Stimulated activated CD4-positive, alpha-beta T cell treated with anti-CD3 and anti-CD28 coated beads, Interleukin-12 subunit alpha, Interleukin-12 subunit beta, amount 100 ng/mL, for 48 hours (primary cell): ENCODE data around the gene TRIM41.
"Not testable (repeated sequence)": the region's sequence is repeated elsewhere in the genome, so short reads cannot be mapped to it uniquely, and the experiment has no call there.

Experiments used
- DNase-seq, 3 donors: peaks; one replicate each; pipeline ENCODE4 v3.0.0-alpha.2; 2020; ENCODE audit warnings: low read depth in 2 of 3, low spot score in 1 of 3

Gene TRIM41

DNA sequence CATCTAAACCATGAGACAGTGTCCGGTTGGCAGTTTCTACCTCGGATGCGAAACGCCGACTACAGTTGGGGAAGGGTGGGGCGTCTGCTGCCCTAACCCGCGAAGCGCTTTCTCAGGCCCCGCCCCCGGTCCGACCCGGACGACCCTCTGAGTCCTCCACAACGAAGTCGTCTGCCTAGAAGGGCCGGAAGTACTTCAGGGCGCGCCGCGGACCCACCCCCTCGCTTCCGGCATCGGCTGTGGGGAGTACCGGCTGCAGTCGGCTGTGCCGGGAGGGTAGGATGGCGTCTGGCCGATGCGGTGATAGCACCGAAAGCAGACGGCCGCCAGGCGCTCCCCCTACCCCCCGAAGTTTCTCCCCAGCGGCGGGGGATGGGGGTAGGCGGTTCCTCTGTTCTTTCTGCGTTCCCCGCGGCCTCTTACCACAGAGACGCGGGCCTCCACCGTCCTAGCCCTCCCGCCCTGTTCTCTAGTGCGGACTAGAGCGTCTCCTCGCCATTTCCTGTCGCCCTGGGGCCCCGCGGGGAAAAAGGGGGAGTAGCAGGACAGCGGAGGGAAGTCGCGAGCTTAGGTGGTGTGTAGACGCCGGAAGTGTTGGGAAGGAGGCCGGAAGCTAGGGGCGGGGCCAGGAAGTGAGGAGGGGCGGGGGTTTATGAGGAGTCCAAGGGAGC, at the start of gene TRIM41:
Gene TRIM41 (plus strand): TSS at position 224 of the 671 bp plus-strand sequence. CDS start 719 bp downstream, outside the sequence.
- DNase-seq: peak; percentile 95 to 97 (median 96)

GRCh38 chr5:181173420-181174342, 49.4 kb upstream of the TRIM41 start:
- DNase-seq: peak; percentile 57 to 79 (median 76)

GRCh38 chr5:181176254-181176952, 46.7 kb upstream of the TRIM41 start:
- no peak for DNase-seq

DNA sequence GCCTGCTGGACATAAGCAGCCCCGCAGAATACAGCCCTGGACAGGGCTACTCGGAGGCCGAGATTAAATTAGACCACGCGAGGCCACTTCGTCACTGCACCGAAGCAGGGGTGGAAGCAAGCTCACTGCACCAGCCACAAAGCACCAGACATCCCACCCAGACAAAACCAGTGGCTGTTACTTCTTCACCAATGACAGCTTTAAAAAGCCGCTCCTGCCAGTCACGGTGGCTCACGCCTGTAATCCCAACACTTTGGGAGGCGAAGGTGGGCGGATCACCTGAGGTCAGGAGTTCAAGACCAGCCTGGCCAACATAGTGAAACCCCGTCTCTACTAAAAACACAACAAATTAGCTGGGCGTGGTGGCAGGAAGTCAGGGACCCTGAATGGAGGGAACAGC, 45.5 kb upstream of the TRIM41 start:
- not testable (repeated sequence) for DNase-seq

- DNase-seq: no peak
These were observed 41.2 kb upstream of the TRIM41 start for GRCh38 chr5:181181650-181182565.

DNA sequence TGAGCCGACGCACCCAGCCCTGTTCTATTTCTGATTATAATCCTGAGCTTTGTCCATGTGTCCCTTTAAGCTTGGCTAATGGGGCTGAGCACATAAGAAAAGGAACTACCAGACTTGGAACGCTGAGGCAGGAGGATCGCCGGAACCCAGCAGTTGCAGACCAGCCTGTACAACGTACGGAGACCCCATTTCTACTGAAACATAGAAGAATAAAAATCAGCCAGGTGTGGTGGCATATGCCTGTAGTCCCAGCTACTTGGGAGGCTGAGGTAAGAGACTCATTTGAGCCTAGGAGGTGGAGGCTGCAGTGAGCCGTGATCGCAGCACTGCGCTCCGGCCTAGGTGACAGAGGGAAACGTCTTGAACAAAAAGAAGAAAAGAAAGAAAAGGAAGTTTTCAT, 40.4 kb upstream of the TRIM41 start:
- DNase-seq: no peak

DNA sequence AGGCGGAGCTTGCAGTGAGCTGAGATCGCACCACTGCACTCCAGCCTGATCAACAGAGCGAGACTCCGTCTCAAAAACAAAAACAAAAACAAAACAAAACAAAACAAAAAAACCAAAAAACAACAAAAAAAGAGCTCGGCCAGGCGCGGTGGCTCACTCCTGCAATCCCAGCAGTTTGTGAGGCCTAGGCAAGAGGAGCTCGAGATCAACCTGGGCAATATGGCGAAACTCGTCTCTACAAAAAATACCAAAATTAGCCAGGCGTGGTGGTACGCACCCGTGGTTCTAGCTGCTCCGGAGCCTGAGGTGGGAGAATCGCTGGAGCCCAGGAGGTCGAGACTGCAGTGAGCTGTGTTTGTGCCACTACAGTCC, 38.2 kb upstream of the TRIM41 start:
- DNase-seq: no peak

GRCh38 chr5:181185560-181185959, 37.5 kb upstream of the TRIM41 start:
- no peak for DNase-seq

GRCh38 chr5:181186022-181186421, 37.1 kb upstream of the TRIM41 start:
- DNase-seq: no peak

GRCh38 chr5:181186986-181187499, 36.0 kb upstream of the TRIM41 start:
- DNase-seq: no peak

DNA sequence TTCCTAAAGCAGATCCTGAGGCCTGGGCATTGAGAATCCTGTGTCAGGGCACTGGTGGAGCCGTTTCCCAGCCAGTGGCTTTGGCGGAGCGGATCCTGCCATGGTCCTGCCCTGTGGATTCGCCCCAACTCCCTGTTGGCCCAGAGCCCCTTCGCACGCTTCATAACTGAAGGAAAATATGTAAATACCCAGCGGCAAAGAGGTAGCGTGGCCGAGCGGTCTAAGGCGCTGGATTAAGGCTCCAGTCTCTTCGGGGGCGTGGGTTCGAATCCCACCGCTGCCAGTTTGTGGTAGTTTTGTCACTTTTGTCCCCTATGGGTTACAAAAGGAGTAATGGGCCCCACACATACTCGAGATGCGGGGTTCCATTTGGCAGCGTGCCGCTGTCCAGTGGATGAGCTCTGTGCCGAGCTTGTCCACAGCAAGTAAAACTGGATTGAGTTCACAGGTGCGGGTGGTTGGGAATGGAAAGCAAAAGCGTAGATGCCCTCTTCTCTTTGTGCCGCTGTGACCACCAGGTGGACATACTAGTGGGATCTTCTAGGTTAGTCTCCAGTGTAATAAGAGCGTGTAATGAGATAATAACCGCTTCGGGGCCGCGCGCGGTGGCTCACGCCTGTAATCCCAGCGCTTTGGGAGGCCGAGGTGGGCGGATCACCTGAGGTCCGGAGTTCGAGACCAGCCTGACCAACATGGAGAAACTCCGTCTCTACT, 35.4 kb upstream of the TRIM41 start:
- peak in 2 of 3 donors; percentile 64 to 78 for DNase-seq

DNA sequence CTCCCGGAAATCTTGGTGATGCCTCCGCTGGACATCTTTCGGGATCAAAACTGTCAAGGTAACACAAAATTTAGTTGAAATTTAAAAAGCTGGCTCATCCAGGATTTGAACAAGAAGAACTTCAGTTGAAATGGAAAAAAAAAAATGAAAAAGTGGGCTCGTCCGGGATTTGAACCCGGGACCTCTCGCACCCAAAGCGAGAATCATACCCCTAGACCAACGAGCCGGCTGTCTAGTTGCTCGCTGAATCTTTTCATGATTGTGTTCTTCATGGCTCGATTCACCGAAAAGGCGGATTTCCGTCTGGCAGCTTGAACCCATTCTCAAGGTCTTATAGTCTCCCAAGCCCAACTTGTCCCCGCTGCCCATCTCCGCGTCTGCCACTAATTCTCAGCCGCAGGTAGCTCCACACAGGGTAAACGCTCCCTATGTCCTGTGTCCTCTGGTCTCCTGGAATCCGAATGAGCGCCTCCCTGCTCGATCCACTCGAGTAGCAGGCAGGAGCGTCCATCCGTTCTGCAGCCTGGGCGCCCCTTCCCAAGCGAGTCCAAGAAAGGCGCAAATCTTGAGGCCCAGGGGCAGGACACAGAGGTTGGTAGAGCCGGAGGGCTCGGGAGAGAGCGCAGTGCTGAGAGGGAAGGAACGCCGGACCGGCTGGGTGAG, 34.2 kb upstream of the TRIM41 start:
- peak; percentile 67 to 91 (median 84) for DNase-seq

- peak in 1 of 3 donors; percentile 56 for DNase-seq
These were observed 33.6 kb upstream of the TRIM41 start for GRCh38 chr5:181189363-181189961.

DNA sequence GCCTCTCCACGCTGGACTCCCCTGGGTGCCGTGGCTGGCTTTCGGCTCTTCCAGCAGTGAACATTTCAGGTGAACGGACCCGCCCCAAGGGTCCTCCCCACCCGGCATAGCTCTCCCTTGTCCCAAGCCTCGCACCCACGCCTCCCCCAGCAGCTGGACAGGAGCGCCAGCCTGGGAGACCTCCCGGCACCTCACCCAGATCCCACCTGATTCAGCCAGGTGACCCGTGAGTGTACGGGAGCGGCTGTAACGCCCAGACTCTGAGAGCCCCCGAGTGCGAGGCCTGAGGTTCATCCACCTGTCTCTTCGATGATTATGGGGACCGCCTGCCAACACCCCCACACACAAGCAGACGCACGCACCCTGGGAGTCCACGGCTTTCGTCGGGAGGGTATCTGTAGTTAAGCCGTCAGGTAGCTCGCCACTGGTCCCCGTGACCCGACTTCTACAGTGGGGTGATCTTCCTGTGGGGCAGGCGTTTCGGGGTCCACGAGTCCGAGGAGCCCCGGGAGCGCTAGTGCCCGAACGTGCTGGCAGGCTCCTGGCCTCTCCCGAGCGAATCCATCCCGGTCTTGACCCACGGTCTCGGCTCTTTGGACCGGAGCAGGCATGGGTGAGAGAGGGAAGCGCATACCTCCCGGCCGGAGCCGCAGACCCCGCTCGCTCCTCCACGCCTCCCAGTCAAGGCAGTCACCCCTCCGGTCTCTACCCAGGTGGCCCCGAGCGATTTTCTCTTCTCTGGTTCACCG, 32.9 kb upstream of the TRIM41 start:
- DNase-seq: no peak

- peak in 1 of 3 donors; percentile 48 for DNase-seq
These were observed 32.2 kb upstream of the TRIM41 start for GRCh38 chr5:181190711-181191525.

DNA sequence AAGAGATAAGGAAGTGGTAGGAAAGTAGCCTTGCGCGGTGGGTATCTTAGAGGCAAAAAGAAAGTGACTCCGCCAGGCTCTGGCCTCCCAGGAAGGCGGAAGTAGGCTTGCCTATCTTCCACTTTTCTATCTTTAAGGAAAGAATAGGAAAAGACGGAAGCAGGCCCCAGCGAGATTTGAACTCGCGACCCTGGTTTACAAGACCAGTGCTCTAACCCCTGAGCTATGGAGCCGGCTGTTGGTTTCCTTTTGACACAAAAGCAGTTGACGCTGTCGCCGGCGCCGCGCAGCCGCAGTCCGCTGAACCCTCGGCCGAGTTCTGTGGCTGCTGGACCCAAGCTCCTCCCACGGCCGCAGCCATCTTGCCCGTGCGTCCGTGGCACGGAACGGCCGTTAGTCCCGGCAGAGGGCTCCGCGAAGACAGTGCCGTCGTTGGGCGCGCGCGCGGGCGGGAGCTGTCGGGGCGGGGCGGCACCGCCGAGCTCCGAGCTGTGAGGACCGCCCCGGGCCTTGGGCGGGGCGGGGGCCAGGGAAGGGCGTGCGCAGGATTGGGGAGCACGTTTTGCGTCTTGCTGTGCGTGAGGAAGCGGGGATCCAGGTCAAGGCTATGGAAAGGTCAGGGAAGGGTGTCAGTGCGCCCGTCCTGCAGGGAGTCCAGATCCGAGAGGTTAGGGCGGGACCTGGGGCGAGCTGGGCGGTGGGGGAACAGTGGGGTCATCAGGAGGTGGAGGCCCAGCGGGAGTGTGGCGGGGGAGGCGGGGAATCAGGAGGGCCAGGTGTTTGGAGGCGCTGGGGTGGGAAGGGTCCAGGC, 31.4 kb upstream of the TRIM41 start:
- DNase-seq: peak; percentile 91 to 97 (median 95)
